HCT116 (cell line): Measurements from ENCODE around the gene LYPD8. TPM values are rescaled to one million over a fixed set of nuclear protein-coding genes. Genes with fewer than 3 reads are reported as not detected.
A peak's percentile ranks its signal among the peaks of the same experiment; 100 is the strongest.

Source experiments
- ATAC-seq: fragments of 200-7000 bp; cut with Tn5 transposase; 2 replicates; pipeline ENCODE4 v1.9.1; 2020; ENCODE audit warnings: mild to moderate bottlenecking, moderate library complexity
- BruUV-seq: library from RNA; stranded (reverse); fragments of 400-500 nt; replicated peaks from 2 replicates; lab custom pipeline; 2021; lab: Mats Ljungman, UMichigan
- CTCF ChIA-PET: fragments of 300-600 bp; sonication (Branson Sonifier 250); formaldehyde crosslinking; loops from one replicate; lab custom pipeline; 2021; ENCODE audit warnings: antibody characterized with exemption; lab: Charles Lee
- POLR2A ChIA-PET: fragments of 300-600, 350-600 bp; sonication (Branson Sonifier 250); formaldehyde crosslinking; loops from one replicate; lab custom pipeline; 2021; ENCODE audit warnings: antibody characterized with exemption; lab: Charles Lee
- RAD21 ChIA-PET, 2 experiments: fragments of 300-600 bp; sonication (Branson Sonifier 250); formaldehyde crosslinking; loops; one replicate each; lab custom pipeline; 2023; ENCODE audit warnings: low total read pairs in 2 of 2; ENCODE audit not compliant: uncharacterized antibody in 2 of 2, unreplicated experiment in 2 of 2, low non-redundant PET in 1 of 2; lab: Charles Lee
- DNase-seq: peaks from one replicate; pipeline ENCODE4 v3.0.0-alpha.2; 2010; ENCODE audit warnings: low read depth, low spot score
- H2AFZ ChIP-seq: fragments of 200-600 bp; shearing (Covaris generic), sonication (generic); 2 replicates; pipeline ENCODE4 v1.6.1; 2017; ENCODE audit warnings: low read depth, mixed run types, mixed read lengths, antibody characterized with exemption, low read length; ENCODE audit not compliant: poor library complexity, severe bottlenecking
- H3K27ac ChIP-seq: 2 replicates; pipeline ENCODE4 v1.5.1; 2012; ENCODE audit warnings: low read depth, low read length
- H3K27me3 ChIP-seq: fragments of 200-600 bp; sonication (generic); 2 replicates; pipeline ENCODE4 v1.6.1; 2016; ENCODE audit warnings: mixed run types, low read length, mixed read lengths; ENCODE audit not compliant: insufficient read depth
- H3K36me3 ChIP-seq, 2 experiments: fragments of 200-500 bp in 1 of 2; fragments of 200-600 bp in 1 of 2; sonication (Bioruptor generic) in 1 of 2; sonication (generic) in 1 of 2; 2 replicates each; pipeline versions ENCODE4 v1.5.1 to v1.6.1; 2014 to 2016; ENCODE audit warnings: low read length in 2 of 2, inconsistent platforms in 1 of 2, mixed read lengths in 1 of 2, mixed run types in 1 of 2; ENCODE audit not compliant: insufficient read depth in 2 of 2, control insufficient read depth in 1 of 2
- H3K4me1 ChIP-seq, 2 experiments: fragments of 200-600 bp in 1 of 2; sonication (generic) in 1 of 2; 2 replicates each; pipeline versions ENCODE4 v1.5.1 to v1.6.1; 2012 to 2017; ENCODE audit warnings: low read length in 2 of 2, inconsistent platforms in 1 of 2, mild to moderate bottlenecking in 1 of 2, mixed read lengths in 1 of 2, mixed run types in 1 of 2, moderate library complexity in 1 of 2; ENCODE audit not compliant: insufficient read depth in 2 of 2, control insufficient read depth in 1 of 2
- H3K4me2 ChIP-seq: fragments of 200-600 bp; sonication (generic); 2 replicates; pipeline ENCODE4 v1.6.1; 2017; ENCODE audit warnings: mixed run types, low read length, mixed read lengths
- H3K4me3 ChIP-seq, 2 experiments: fragments of 200-600 bp in 1 of 2; sonication (generic) in 1 of 2; replicated peaks in 1 of 2; 2 replicates each; pipeline ENCODE4 v1.5.1; 2011 to 2016; ENCODE audit warnings: low read length in 2 of 2, control low read depth in 1 of 2, low read depth in 1 of 2, mild to moderate bottlenecking in 1 of 2, mixed read lengths in 1 of 2, mixed run types in 1 of 2
- H3K79me2 ChIP-seq: fragments of 200-600 bp; sonication (generic); 2 replicates; pipeline ENCODE4 v1.6.1; 2017; ENCODE audit warnings: mild to moderate bottlenecking, mixed run types, low read length, moderate library complexity, mixed read lengths; ENCODE audit not compliant: insufficient read depth
- H3K9ac ChIP-seq: fragments of 200-600 bp; sonication (generic); 2 replicates; pipeline ENCODE4 v1.6.1; 2016; ENCODE audit warnings: low read length, mixed read lengths
- H3K9me2 ChIP-seq: fragments of 200-600 bp; sonication (generic), shearing (Covaris generic); 2 replicates; pipeline ENCODE4 v1.6.1; 2017; ENCODE audit warnings: mixed run types, mild to moderate bottlenecking, moderate library complexity; ENCODE audit not compliant: insufficient read depth
- H3K9me3 ChIP-seq, 2 experiments: fragments of 200-500 bp in 1 of 2; fragments of 200-600 bp in 1 of 2; sonication (Bioruptor generic) in 1 of 2; sonication (generic) in 1 of 2; 2 replicates each; pipeline ENCODE4 v1.6.1; 2014 to 2017; ENCODE audit warnings: low read length in 2 of 2, mixed read lengths in 2 of 2, inconsistent platforms in 1 of 2, low read depth in 1 of 2, mild to moderate bottlenecking in 1 of 2, mixed run types in 1 of 2, moderate library complexity in 1 of 2; ENCODE audit not compliant: control insufficient read depth in 1 of 2, insufficient read depth in 1 of 2
- H4K20me1 ChIP-seq: fragments of 200-600 bp; sonication (generic), shearing (Covaris generic); 2 replicates; pipeline ENCODE4 v1.6.1; 2017; ENCODE audit warnings: mixed run types, mild to moderate bottlenecking, moderate library complexity; ENCODE audit not compliant: insufficient read depth
- ATF3 ChIP-seq: IDR thresholded peaks from 2 replicates; pipeline ENCODE4 v1.6.1; 2012
- CBX3 ChIP-seq: IDR thresholded peaks from 2 replicates; pipeline ENCODE4 v1.6.1; 2012; ENCODE audit warnings: low read depth
- CEBPB ChIP-seq: IDR thresholded peaks from 2 replicates; pipeline ENCODE4 v1.6.1; 2012; ENCODE audit warnings: low read depth
- EGR1 ChIP-seq: IDR thresholded peaks from 2 replicates; pipeline ENCODE4 v1.6.1; 2012; ENCODE audit warnings: low read depth
- ELF1 ChIP-seq: IDR thresholded peaks from 2 replicates; pipeline ENCODE4 v1.6.1; 2012; ENCODE audit warnings: low read depth, borderline replicate concordance
- EZH2 ChIP-seq: fragments of 200-600 bp; sonication (generic); IDR thresholded peaks from 2 replicates; pipeline ENCODE4 v1.6.1; 2017; ENCODE audit warnings: antibody characterized with exemption, mixed run types
- JUND ChIP-seq: IDR thresholded peaks from 2 replicates; pipeline ENCODE4 v1.6.1; 2012
- MAX ChIP-seq: IDR thresholded peaks from 2 replicates; pipeline ENCODE4 v1.6.1; 2012
- POLR2AphosphoS5 ChIP-seq: IDR thresholded peaks from 2 replicates; pipeline ENCODE4 v1.6.1; 2011; ENCODE audit warnings: mild to moderate bottlenecking, low read depth, low read length, moderate library complexity
- RAD21 ChIP-seq: IDR thresholded peaks from 2 replicates; pipeline ENCODE4 v1.6.1; 2012; ENCODE audit warnings: low read depth, mild to moderate bottlenecking
- REST ChIP-seq: IDR thresholded peaks from 2 replicates; pipeline ENCODE4 v1.6.1; 2012; ENCODE audit warnings: low read depth
- SIN3A ChIP-seq: IDR thresholded peaks from 2 replicates; pipeline ENCODE4 v1.6.1; 2012; ENCODE audit warnings: low read depth
- SP1 ChIP-seq: IDR thresholded peaks from 2 replicates; pipeline ENCODE4 v1.6.1; 2012; ENCODE audit warnings: low read depth
- TCF7L2 ChIP-seq: IDR thresholded peaks from 2 replicates; pipeline ENCODE4 v1.7.0; 2011; ENCODE audit warnings: borderline replicate concordance, inconsistent platforms; ENCODE audit not compliant: insufficient read depth, insufficient read length; ENCODE audit errors: extremely low read depth
- YY1 ChIP-seq: IDR thresholded peaks from 2 replicates; pipeline ENCODE4 v1.6.1; 2011; ENCODE audit warnings: low read length, low read depth, moderate library complexity, mild to moderate bottlenecking; ENCODE audit not compliant: insufficient replicate concordance; ENCODE audit errors: extremely low read depth
- ZFX ChIP-seq: fragments of 450-650 bp; IDR thresholded peaks from 2 replicates; pipeline ENCODE4 v1.6.1; 2017
- ZNF274 ChIP-seq: fragments of 200-500 bp; sonication (Bioruptor generic); IDR thresholded peaks from 2 replicates; pipeline ENCODE4 v1.6.1; 2014; ENCODE audit warnings: mild to moderate bottlenecking, low read depth, low read length, inconsistent platforms
- intact Hi-C: fragments of 100-400 bp; cut with micrococcal nuclease; formaldehyde crosslinking; loops from 2 replicates; pipeline ENCODE4 v1.10.0; 2022
- total RNA-seq: library from RNA; stranded (reverse); gene quantifications from one replicate; pipeline ENCODE4 v1.2.1, GENCODE V29; 2021; ENCODE audit not compliant: unreplicated experiment

LYPD8 gene
- total RNA-seq, 1 experiment from 2014 or later = not detected

GRCh38 chr1:248791010-248791409 lies 35.5 kb upstream of the LYPD8 start:
- intact Hi-C loops = no loop called here
- ChIA-PET CTCF (no interaction called here), RAD21 (no interaction called here), POLR2A (no interaction called here)
- H3K9me2 ChIP-seq = no peaks in the 10 kb centered on the region
- H3K79me2 ChIP-seq = no peaks in the 10 kb centered on the region
- no peaks in the 10 kb centered on the region for H3K4me1 ChIP-seq
- no peak overlapping the region for H3K4me2 ChIP-seq
- no peak overlapping the region for H3K4me3 ChIP-seq
- TF ChIP-seq JUND (no peak), RAD21 (peak; percentile 8; the same call in 1 of the 2 replicates)
- H3K27me3 ChIP-seq = no peaks in the 10 kb centered on the region
- H3K36me3 ChIP-seq = no peaks in the 10 kb centered on the region
- DNase-seq (no peak), ATAC-seq (no peak)
- no peak overlapping the region for H2AFZ ChIP-seq
- H4K20me1 ChIP-seq = no peaks in the 10 kb centered on the region
- H3K9me3 ChIP-seq = no peaks in the 10 kb centered on the region
- BruUV-seq = no TSS peak
- no peak overlapping the region for H3K9ac ChIP-seq
- no peak overlapping the region for H3K27ac ChIP-seq

- no peaks in the 10 kb centered on the region for H3K79me2 ChIP-seq
- H3K4me2 ChIP-seq = no peak overlapping the region
- POLR2A ChIA-PET = no interaction called here
- no peaks in the 10 kb centered on the region for H3K4me1 ChIP-seq
- no peaks in the 10 kb centered on the region for H4K20me1 ChIP-seq
- CTCF ChIA-PET = no interaction called here
- intact Hi-C loops = no loop called here
- H3K27me3 ChIP-seq = no peaks in the 10 kb centered on the region
- no peak overlapping the region for H3K27ac ChIP-seq
- BruUV-seq = no TSS peak
- no peaks in the 10 kb centered on the region for H3K9me2 ChIP-seq
- no peak overlapping the region for H3K4me3 ChIP-seq
- ATAC-seq = no peak
- H2AFZ ChIP-seq = no peak overlapping the region
- RAD21 ChIA-PET = no interaction called here
- no peak overlapping the region for H3K9ac ChIP-seq
- no peaks in the 10 kb centered on the region for H3K9me3 ChIP-seq
- H3K36me3 ChIP-seq = no peaks in the 10 kb centered on the region
- no peak for DNase-seq
- TF ChIP-seq MAX (no peak), TCF7L2 (no peak), SIN3A (no peak), JUND (no peak), ZNF274 (no peak), REST (no peak), CBX3 (no peak), YY1 (no peak), EGR1 (no peak), SP1 (no peak), EZH2 (no peak), ATF3 (no peak), CEBPB (no peak), ZFX (no peak), ELF1 (no peak), POLR2AphosphoS5 (no peak), RAD21 (no peak)
These were observed 34.9 kb upstream of the LYPD8 start for GRCh38 chr1:248790456-248790855.
